Liver (tissue), 9 donors: ENCODE data around the gene MCTP2. TPM values are rescaled to one million over a fixed set of nuclear protein-coding genes. Genes with fewer than 3 reads are reported as not detected.

Experiments
- DNase-seq: peaks from one replicate; pipeline ENCODE4 v3.0.0-alpha.2; 2017; ENCODE audit warnings: low spot score
- H3K27ac ChIP-seq, 2 donors: one replicate each; pipeline ENCODE4 v1.7.0; 2013; ENCODE audit warnings: inconsistent platforms in 2 of 2, low read length in 2 of 2, control low read depth in 1 of 2, low read depth in 1 of 2, mild to moderate bottlenecking in 1 of 2
- H3K27me3 ChIP-seq, 4 donors: one replicate each; pipeline versions ENCODE4 v1.6.1 to v1.7.0; 2013; ENCODE audit warnings: low read length in 3 of 4, inconsistent platforms in 1 of 4, mild to moderate bottlenecking in 1 of 4, moderate library complexity in 1 of 4; ENCODE audit not compliant: control insufficient read depth in 4 of 4, insufficient read depth in 4 of 4
- H3K36me3 ChIP-seq, 4 donors: one replicate each; pipeline versions ENCODE4 v1.6.1 to v1.7.0; 2013; ENCODE audit warnings: low read length in 3 of 4, mild to moderate bottlenecking in 3 of 4, low read depth in 1 of 4, moderate library complexity in 1 of 4; ENCODE audit not compliant: control insufficient read depth in 4 of 4, insufficient read depth in 3 of 4
- H3K4me1 ChIP-seq, 4 donors: one replicate each; pipeline versions ENCODE4 v1.6.1 to v1.7.0; 2013; ENCODE audit warnings: low read length in 3 of 4, mild to moderate bottlenecking in 3 of 4, moderate library complexity in 1 of 4; ENCODE audit not compliant: control insufficient read depth in 4 of 4, insufficient read depth in 4 of 4
- H3K4me3 ChIP-seq, 3 donors: one replicate each; pipeline versions ENCODE4 v1.6.1 to v1.7.0; 2013; ENCODE audit warnings: low read length in 3 of 3, control low read depth in 1 of 3, low read depth in 1 of 3, mild to moderate bottlenecking in 1 of 3
- H3K9ac ChIP-seq, 2 donors: one replicate each; pipeline ENCODE4 v1.7.0; 2013; ENCODE audit warnings: low read length in 2 of 2, mild to moderate bottlenecking in 2 of 2, moderate library complexity in 2 of 2, control low read depth in 1 of 2, low read depth in 1 of 2
- H3K9me3 ChIP-seq, 4 donors: one replicate each; pipeline versions ENCODE4 v1.6.1 to v1.7.0; 2013; ENCODE audit warnings: low read length in 3 of 4; ENCODE audit not compliant: control insufficient read depth in 4 of 4
- ATF3 ChIP-seq: IDR thresholded peaks from 2 replicates; pipeline ENCODE4 v1.6.1; 2016; ENCODE audit warnings: antibody characterized with exemption
- CTCF ChIP-seq: fragments of 150-350 bp; IDR thresholded peaks from 2 replicates; pipeline ENCODE4 v1.5.1; 2017; ENCODE audit warnings: improper control_type of control experiment, low read depth, low read length; ENCODE audit not compliant: missing input control
- EGR1 ChIP-seq, 2 donors: IDR thresholded peaks; 2 replicates each; pipeline ENCODE4 v1.6.1; 2016 to 2018; ENCODE audit warnings: antibody characterized with exemption in 2 of 2, low read depth in 2 of 2
- FOXA1 ChIP-seq: IDR thresholded peaks from 2 replicates; pipeline ENCODE4 v1.6.1; 2016; ENCODE audit warnings: antibody characterized with exemption
- FOXA2 ChIP-seq: IDR thresholded peaks from 2 replicates; pipeline ENCODE4 v1.6.1; 2016; ENCODE audit warnings: antibody characterized with exemption
- GABPA ChIP-seq, 2 donors: IDR thresholded peaks in 1 of 2; conservative IDR thresholded peaks in 1 of 2; 2 replicates each; pipeline ENCODE4 v1.6.1; 2016; ENCODE audit warnings: antibody characterized with exemption in 2 of 2, mild to moderate bottlenecking in 1 of 2, moderate library complexity in 1 of 2
- HNF4A ChIP-seq, 2 donors: conservative IDR thresholded peaks; 2 replicates each; pipeline ENCODE4 v1.6.1; 2016; ENCODE audit warnings: antibody characterized with exemption in 2 of 2, mild to moderate bottlenecking in 2 of 2
- JUND ChIP-seq, 2 donors: IDR thresholded peaks; 2 replicates each; pipeline ENCODE4 v1.6.1; 2016; ENCODE audit warnings: antibody characterized with exemption in 2 of 2
- MAX ChIP-seq: IDR thresholded peaks from 2 replicates; pipeline ENCODE4 v1.6.1; 2016; ENCODE audit warnings: antibody characterized with exemption
- NR2F2 ChIP-seq: IDR thresholded peaks from 2 replicates; pipeline ENCODE4 v1.6.1; 2016; ENCODE audit warnings: antibody characterized with exemption
- RAD21 ChIP-seq, 2 donors: IDR thresholded peaks; 2 replicates each; pipeline ENCODE4 v1.6.1; 2016; ENCODE audit warnings: antibody characterized with exemption in 2 of 2, mild to moderate bottlenecking in 2 of 2
- REST ChIP-seq: IDR thresholded peaks from 2 replicates; pipeline ENCODE4 v1.6.1; 2016; ENCODE audit warnings: antibody characterized with exemption, mild to moderate bottlenecking
- RXRA ChIP-seq, 2 donors: IDR thresholded peaks; 2 replicates each; pipeline ENCODE4 v1.6.1; 2017 to 2018; ENCODE audit warnings: antibody characterized with exemption in 2 of 2, mild to moderate bottlenecking in 1 of 2
- SP1 ChIP-seq: IDR thresholded peaks from 2 replicates; pipeline ENCODE4 v1.6.1; 2018; ENCODE audit warnings: antibody characterized with exemption, mild to moderate bottlenecking
- TAF1 ChIP-seq: conservative IDR thresholded peaks from 2 replicates; pipeline ENCODE4 v1.6.1; 2016; ENCODE audit warnings: antibody characterized with exemption, mild to moderate bottlenecking
- YY1 ChIP-seq: IDR thresholded peaks from 2 replicates; pipeline ENCODE4 v1.6.1; 2016; ENCODE audit warnings: antibody characterized with exemption, mild to moderate bottlenecking
- ZBTB33 ChIP-seq: IDR thresholded peaks from 2 replicates; pipeline ENCODE4 v1.6.1; 2016; ENCODE audit warnings: antibody characterized with exemption
- WGBS: extraction: QIAGEN DNeasy Blood & Tissue Kit; methylation state at CpG from one replicate; pipeline ENCODE4 v1.1.7; 2013; 5-methylcytosine and 5-hydroxymethylcytosine counted together
- polyA plus RNA-seq, 2 donors: library from polyadenylated mRNA; stranded (reverse) in 1 of 2; unstranded in 1 of 2; fragments of 200-250 nt in 1 of 2; fragments of >200 nt in 1 of 2; fragmentation: Nextera tagmentation in 1 of 2; extraction: Ambion mirVana in 1 of 2; gene quantifications; one replicate each; pipeline versions ENCODE4 v1.2.1 to v1.2.3, GENCODE V29; 2013 to 2015
- total RNA-seq, 2 donors: library from RNA; depleted of rRNA; stranded (reverse); fragments of >200 nt; gene quantifications; one replicate each; pipeline ENCODE4 v1.2.3, GENCODE V29; 2014
- donor health status: healthy.
- donor health status: healthy.
- donor health status: healthy.
- donor health status: healthy.
- donor health status: healthy.

Gene MCTP2
- total and polyA plus RNA-seq, 4 donors, result 0.43 to 9.9 (median 3.5) TPM

- Histone ChIP-seq H3K9me3 (no peaks in the 10 kb centered on the region), H3K27ac (no peak overlapping the region), H3K36me3 (no peaks in the 10 kb centered on the region), H3K4me1 (no peaks in the 10 kb centered on the region), H3K27me3 (no peaks in the 10 kb centered on the region), H3K9ac (no peak overlapping the region), H3K4me3 (no peak overlapping the region)
- no peak for TF ChIP-seq REST
- no peak for TF ChIP-seq RAD21 (IDR thresholded peaks at IDR 0.05)
- TF ChIP-seq YY1, result no peak
- no peak for TF ChIP-seq CTCF
- TF ChIP-seq FOXA1, result no peak
- no peak for TF ChIP-seq HNF4A (conservative IDR thresholded peaks at IDR 0.05)
- no peak for TF ChIP-seq ATF3
- no peak for TF ChIP-seq NR2F2
- TF ChIP-seq RXRA (IDR thresholded peaks at IDR 0.05), result no peak
- TF ChIP-seq TAF1, result no peak
- no peak for TF ChIP-seq SP1
- TF ChIP-seq EGR1 (IDR thresholded peaks at IDR 0.05; ENCODE audit: low read depth in 2 of 2), result no peak
- no peak for DNase-seq
- 63% methylated on average over 6 of the region's 6 CpGs for WGBS
Measured at GRCh38 chr15:94297558-94297957, 66.2 kb downstream of the MCTP2 start.

- no peak for DNase-seq
- H3K27me3 ChIP-seq, result no peaks in the 10 kb centered on the region
- no peak overlapping the region for H3K9ac ChIP-seq
- no peak for TF ChIP-seq HNF4A (conservative IDR thresholded peaks at IDR 0.05)
- no peak for TF ChIP-seq ATF3
- no peak for TF ChIP-seq FOXA1
- no peak for TF ChIP-seq GABPA (IDR thresholded peaks at IDR 0.05 in 1 of 2, conservative IDR thresholded peaks at IDR 0.05 in 1 of 2)
- TF ChIP-seq ZBTB33, result no peak
- TF ChIP-seq MAX, result no peak
- no peak for TF ChIP-seq RXRA (IDR thresholded peaks at IDR 0.05)
- no peak for TF ChIP-seq EGR1 (IDR thresholded peaks at IDR 0.05; ENCODE audit: low read depth in 2 of 2)
- no peak for TF ChIP-seq JUND (IDR thresholded peaks at IDR 0.05)
- no peak for TF ChIP-seq NR2F2
- no peak for TF ChIP-seq CTCF
- TF ChIP-seq YY1, result no peak
- TF ChIP-seq FOXA2, result no peak
- H3K4me3 ChIP-seq, result no peak overlapping the region
- no peaks in the 10 kb centered on the region for H3K9me3 ChIP-seq
- H3K27ac ChIP-seq, result no peak overlapping the region
- H3K36me3 ChIP-seq, result no peaks in the 10 kb centered on the region
- 96% methylated on average over 9 of the region's 9 CpGs for WGBS
- H3K4me1 ChIP-seq, result no peaks in the 10 kb centered on the region
Measured at GRCh38 chr15:94298364-94298763, 67.0 kb downstream of the MCTP2 start.
